SK-N-SH treated with all-trans-retinoic acid at 6 μM for 48 hours (cell line): Measurements from ENCODE around the gene RETREG1.
"Not testable (repeated sequence)": the region's sequence is repeated elsewhere in the genome, so short reads cannot be mapped to it uniquely, and the experiment has no call there.

Experiments used
- ATAC-seq: fragments of 200-7000 bp; cut with Tn5 transposase; 3 replicates; pipeline ENCODE4 v1.9.1; 2020; ENCODE audit warnings: mild to moderate bottlenecking, moderate library complexity
- ARNTL ChIP-seq: fragments of 450-650 bp; formaldehyde crosslinking; IDR thresholded peaks from 2 replicates; pipeline ENCODE4 v1.5.0; 2020; ENCODE audit warnings: low read depth, mild to moderate bottlenecking, moderate library complexity, borderline replicate concordance
- BACH2 ChIP-seq: fragments of 250-450 bp; sonication (Bioruptor Pico); IDR thresholded peaks from 2 replicates; pipeline ENCODE4 v1.9.0; 2021; ENCODE audit warnings: mild to moderate bottlenecking, borderline replicate concordance
- CSDC2 ChIP-seq: fragments of 250-450 bp; sonication (Bioruptor Pico); IDR thresholded peaks from 2 replicates; pipeline ENCODE4 v1.5.0; 2020; ENCODE audit warnings: mild to moderate bottlenecking, moderate library complexity
- ESRRG ChIP-seq: fragments of 250-450 bp; sonication (Bioruptor Pico); IDR thresholded peaks from 2 replicates; pipeline ENCODE4 v1.6.1; 2021; ENCODE audit warnings: mild to moderate bottlenecking
- GLIS3 ChIP-seq: fragments of 250-450 bp; sonication (Bioruptor Pico); IDR thresholded peaks from 2 replicates; pipeline ENCODE4 v1.5.0; 2020; ENCODE audit warnings: mild to moderate bottlenecking, moderate library complexity
- ISL1 ChIP-seq: fragments of 250-450 bp; sonication (Bioruptor Pico); IDR thresholded peaks from 2 replicates; pipeline ENCODE4 v2.1.2; 2022; ENCODE audit warnings: mild to moderate bottlenecking, moderate library complexity
- OSR1 ChIP-seq: fragments of 250-450 bp; sonication (Bioruptor Pico); IDR thresholded peaks from 2 replicates; pipeline ENCODE4 v1.8.0; 2022; ENCODE audit warnings: moderate library complexity, mild to moderate bottlenecking, inconsistent platforms
- RARB ChIP-seq: fragments of 250-450 bp; sonication (Bioruptor Pico); IDR thresholded peaks from 2 replicates; pipeline ENCODE4 v1.8.0; 2021; ENCODE audit warnings: mild to moderate bottlenecking, moderate library complexity
- SNAI2 ChIP-seq: fragments of 250-450 bp; sonication (Bioruptor Pico); IDR thresholded peaks from 2 replicates; pipeline ENCODE4 v1.5.0; 2020; ENCODE audit warnings: mild to moderate bottlenecking, moderate library complexity
- TOX ChIP-seq: fragments of 250-450 bp; sonication (Bioruptor Pico); IDR thresholded peaks from 2 replicates; pipeline ENCODE4 v1.8.0; 2021; ENCODE audit warnings: mild to moderate bottlenecking, moderate library complexity, borderline replicate concordance
- ZC3H10 ChIP-seq: fragments of 250-450 bp; sonication (Bioruptor Pico); IDR thresholded peaks from 2 replicates; pipeline ENCODE4 v1.5.1; 2021; ENCODE audit warnings: mild to moderate bottlenecking, moderate library complexity
- ZFP3 ChIP-seq: fragments of 250-450 bp; sonication (Bioruptor Pico); IDR thresholded peaks from 2 replicates; pipeline ENCODE4 v1.5.0; 2020; ENCODE audit warnings: mild to moderate bottlenecking, moderate library complexity
- ZFP30 ChIP-seq: fragments of 450-650 bp; formaldehyde crosslinking; IDR thresholded peaks from 2 replicates; pipeline ENCODE4 v1.5.0; 2022; ENCODE audit warnings: mild to moderate bottlenecking, moderate library complexity
- ZNF565 ChIP-seq: fragments of 450-650 bp; formaldehyde crosslinking; conservative IDR thresholded peaks from 2 replicates; pipeline ENCODE4 v1.5.0; 2020; ENCODE audit warnings: low read depth, mild to moderate bottlenecking, moderate library complexity
- ZNF70 ChIP-seq: fragments of 450-650 bp; formaldehyde crosslinking; IDR thresholded peaks from 2 replicates; pipeline ENCODE4 v1.5.0; 2020; ENCODE audit warnings: mild to moderate bottlenecking, moderate library complexity
- ZNF8 ChIP-seq: fragments of 450-650 bp; formaldehyde crosslinking; IDR thresholded peaks from 2 replicates; pipeline ENCODE4 v1.5.0; 2020; ENCODE audit warnings: mild to moderate bottlenecking, moderate library complexity
- TF ChIP-seq, protein P1 (sequence below): fragments of 250-450 bp; sonication (Bioruptor Pico); IDR thresholded peaks from 2 replicates; pipeline ENCODE4 v1.8.0; 2020; ENCODE audit warnings: mild to moderate bottlenecking, moderate library complexity, borderline replicate concordance
- TF ChIP-seq, protein P2 (sequence below): fragments of 250-450 bp; sonication (Bioruptor Pico); IDR thresholded peaks from 2 replicates; pipeline ENCODE4 v1.5.1; 2021; ENCODE audit warnings: mild to moderate bottlenecking, moderate library complexity
- TF ChIP-seq, protein P3 (sequence below): fragments of 250-450 bp; sonication (Bioruptor Pico); IDR thresholded peaks from 2 replicates; pipeline ENCODE4 v1.8.0; 2021; ENCODE audit warnings: low read depth, mild to moderate bottlenecking, moderate library complexity, borderline replicate concordance
- TF ChIP-seq, protein P4 (sequence below): fragments of 250-450 bp; sonication (Bioruptor Pico); IDR thresholded peaks from 2 replicates; pipeline ENCODE4 v1.5.1; 2020; ENCODE audit warnings: low read depth, mild to moderate bottlenecking, moderate library complexity
- TF ChIP-seq, protein P5 (sequence below): fragments of 250-450 bp; sonication (Bioruptor Pico); IDR thresholded peaks from 2 replicates; pipeline ENCODE4 v1.5.0; 2020; ENCODE audit warnings: mild to moderate bottlenecking, moderate library complexity

Gene RETREG1

DNA sequence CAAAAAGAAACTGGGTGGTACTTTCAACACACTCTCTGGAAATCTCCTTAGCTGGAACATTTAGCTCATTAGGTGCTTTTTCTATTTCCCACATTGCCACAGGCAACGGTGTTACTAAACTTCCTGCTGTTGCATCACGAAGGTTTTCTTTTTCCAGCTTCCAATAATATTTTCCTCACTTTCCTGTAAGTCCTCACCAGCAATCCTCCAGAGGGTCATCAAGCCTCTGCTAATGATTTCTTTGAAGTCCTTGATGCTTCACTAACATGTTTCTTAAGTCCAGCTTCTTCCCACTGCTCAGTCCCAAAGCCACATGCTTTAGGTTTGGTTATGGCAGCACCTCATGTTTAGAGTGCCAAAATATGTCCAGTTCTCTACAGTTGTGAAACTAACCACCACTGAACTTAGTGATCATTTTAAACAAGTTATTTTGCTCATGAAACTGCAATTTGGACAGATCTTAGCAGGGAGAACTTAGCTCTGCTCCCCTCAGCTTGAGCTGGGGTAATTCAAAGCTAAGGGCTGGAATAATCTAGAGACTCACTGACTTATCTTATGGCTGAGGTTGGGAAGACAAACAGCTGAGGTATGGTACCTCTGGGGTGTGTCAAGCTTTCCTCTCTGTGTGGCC lies 39.9 kb upstream of the RETREG1 start (continued):
- no peak for TF ChIP-seq ZNF8 (CRISPR knock-in tag)
- no peak for TF ChIP-seq ZC3H10 (CRISPR knock-in tag)
- no peak for TF ChIP-seq ISL1 (CRISPR knock-in tag)
- TF ChIP-seq SNAI2 (CRISPR knock-in tag) = no peak

DNA sequence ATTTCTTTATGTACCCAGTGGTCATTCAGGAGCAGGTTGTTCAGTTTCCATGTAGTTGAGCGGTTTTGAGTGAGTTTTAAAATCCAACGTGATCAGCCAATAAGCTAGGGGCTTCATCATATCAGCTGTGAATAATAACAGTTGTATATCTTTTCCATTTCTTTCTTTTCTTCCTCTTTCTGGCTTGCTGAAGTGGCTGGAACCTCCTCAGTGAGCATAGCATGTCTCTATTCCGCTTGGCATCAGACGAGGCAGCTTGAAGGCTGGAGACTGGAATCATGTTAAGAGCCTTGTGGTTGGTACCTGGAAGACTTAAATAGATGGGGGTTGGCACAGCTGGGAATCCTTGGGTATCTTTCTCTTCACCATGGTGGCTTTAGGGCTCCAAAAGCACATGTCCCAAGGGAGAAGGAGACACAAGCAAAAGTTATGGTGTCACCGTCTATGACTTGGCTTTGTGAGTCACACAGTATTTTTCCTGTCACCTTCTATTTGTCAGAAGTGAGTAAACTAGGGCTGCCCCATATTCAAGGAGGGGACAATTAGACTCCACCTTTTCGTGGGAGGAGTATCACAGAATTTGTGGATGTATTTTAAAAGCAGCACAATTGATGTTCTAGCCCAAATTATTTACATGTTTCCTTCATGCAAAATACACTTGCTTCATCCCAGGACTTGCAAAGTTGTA lies 38.0 kb upstream of the RETREG1 start:
- no peak for ATAC-seq
- TF ChIP-seq ZNF70 (CRISPR knock-in tag) = no peak
- TF ChIP-seq ARNTL (CRISPR knock-in tag) = no peak
- no peak for TF ChIP-seq RARB
- TF ChIP-seq, protein P1, sequence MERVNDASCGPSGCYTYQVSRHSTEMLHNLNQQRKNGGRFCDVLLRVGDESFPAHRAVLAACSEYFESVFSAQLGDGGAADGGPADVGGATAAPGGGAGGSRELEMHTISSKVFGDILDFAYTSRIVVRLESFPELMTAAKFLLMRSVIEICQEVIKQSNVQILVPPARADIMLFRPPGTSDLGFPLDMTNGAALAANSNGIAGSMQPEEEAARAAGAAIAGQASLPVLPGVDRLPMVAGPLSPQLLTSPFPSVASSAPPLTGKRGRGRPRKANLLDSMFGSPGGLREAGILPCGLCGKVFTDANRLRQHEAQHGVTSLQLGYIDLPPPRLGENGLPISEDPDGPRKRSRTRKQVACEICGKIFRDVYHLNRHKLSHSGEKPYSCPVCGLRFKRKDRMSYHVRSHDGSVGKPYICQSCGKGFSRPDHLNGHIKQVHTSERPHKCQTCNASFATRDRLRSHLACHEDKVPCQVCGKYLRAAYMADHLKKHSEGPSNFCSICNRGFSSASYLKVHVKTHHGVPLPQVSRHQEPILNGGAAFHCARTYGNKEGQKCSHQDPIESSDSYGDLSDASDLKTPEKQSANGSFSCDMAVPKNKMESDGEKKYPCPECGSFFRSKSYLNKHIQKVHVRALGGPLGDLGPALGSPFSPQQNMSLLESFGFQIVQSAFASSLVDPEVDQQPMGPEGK (CRISPR knock-in tag) = no peak
- TF ChIP-seq ZNF8 (CRISPR knock-in tag) = no peak
- no peak for TF ChIP-seq BACH2 (CRISPR knock-in tag)
- TF ChIP-seq, protein P2, sequence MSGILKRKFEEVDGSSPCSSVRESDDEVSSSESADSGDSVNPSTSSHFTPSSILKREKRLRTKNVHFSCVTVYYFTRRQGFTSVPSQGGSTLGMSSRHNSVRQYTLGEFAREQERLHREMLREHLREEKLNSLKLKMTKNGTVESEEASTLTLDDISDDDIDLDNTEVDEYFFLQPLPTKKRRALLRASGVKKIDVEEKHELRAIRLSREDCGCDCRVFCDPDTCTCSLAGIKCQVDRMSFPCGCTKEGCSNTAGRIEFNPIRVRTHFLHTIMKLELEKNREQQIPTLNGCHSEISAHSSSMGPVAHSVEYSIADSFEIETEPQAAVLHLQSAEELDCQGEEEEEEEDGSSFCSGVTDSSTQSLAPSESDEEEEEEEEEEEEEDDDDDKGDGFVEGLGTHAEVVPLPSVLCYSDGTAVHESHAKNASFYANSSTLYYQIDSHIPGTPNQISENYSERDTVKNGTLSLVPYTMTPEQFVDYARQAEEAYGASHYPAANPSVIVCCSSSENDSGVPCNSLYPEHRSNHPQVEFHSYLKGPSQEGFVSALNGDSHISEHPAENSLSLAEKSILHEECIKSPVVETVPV (CRISPR knock-in tag) = no peak
- TF ChIP-seq, protein P3, sequence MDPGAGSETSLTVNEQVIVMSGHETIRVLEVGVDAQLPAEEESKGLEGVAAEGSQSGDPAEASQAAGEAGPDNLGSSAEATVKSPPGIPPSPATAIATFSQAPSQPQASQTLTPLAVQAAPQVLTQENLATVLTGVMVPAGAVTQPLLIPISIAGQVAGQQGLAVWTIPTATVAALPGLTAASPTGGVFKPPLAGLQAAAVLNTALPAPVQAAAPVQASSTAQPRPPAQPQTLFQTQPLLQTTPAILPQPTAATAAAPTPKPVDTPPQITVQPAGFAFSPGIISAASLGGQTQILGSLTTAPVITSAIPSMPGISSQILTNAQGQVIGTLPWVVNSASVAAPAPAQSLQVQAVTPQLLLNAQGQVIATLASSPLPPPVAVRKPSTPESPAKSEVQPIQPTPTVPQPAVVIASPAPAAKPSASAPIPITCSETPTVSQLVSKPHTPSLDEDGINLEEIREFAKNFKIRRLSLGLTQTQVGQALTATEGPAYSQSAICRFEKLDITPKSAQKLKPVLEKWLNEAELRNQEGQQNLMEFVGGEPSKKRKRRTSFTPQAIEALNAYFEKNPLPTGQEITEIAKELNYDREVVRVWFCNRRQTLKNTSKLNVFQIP = no peak
- TF ChIP-seq CSDC2 = no peak
- TF ChIP-seq, all 23 proteins: peak for 0

DNA sequence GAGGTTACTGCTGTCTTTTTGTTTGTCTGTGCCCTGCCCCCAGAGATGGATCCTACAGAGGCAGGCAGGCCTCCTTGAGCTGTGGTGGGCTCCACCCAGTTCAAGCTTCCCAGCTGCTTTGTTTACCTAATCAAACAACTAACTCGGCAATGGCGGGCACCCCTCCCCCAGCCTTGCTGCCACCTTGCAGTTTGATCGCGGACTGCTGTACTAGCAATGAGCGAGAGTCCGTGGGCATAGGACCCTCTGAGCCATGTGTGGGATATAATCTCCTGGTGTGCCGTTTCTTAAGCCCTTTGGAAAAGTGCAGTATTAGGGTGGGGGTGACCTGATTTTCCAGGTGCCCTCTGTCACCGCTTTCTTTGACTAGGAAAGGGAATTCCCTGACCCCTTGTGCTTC lies 31.9 kb upstream of the RETREG1 start:
- not testable (repeated sequence) for ATAC-seq

DNA sequence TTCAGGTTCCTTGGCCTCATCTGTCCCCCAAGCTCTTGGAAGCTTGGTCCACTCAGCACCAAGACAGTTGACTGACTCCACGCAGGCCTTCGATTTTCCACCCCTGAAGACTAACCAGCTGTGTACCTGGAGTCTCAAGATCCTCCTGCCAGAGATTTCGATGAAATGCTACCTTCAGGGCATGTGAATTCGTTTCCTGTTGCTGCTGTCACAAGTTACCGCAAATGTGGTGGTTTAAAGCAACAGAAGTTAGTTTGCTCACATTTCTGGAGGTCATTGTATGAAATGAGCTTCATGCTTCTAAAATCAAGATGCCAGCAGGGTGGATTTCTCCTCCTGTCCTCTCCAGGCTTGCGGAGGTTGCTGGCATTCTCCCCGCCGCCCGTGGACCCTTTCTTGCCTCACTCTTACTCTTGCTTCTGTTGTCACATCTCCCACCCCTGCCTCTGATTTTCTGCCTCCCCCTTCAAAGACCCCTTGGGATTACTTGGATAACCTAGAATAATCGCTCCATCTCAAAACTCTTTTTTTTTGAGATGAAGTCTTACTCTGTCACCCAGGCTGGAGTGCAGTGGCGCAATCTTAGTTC lies 27.6 kb upstream of the RETREG1 start:
- no peak for ATAC-seq
- TF ChIP-seq ARNTL (CRISPR knock-in tag) (no peak), GLIS3 (CRISPR knock-in tag) (no peak), CSDC2 (no peak)

DNA sequence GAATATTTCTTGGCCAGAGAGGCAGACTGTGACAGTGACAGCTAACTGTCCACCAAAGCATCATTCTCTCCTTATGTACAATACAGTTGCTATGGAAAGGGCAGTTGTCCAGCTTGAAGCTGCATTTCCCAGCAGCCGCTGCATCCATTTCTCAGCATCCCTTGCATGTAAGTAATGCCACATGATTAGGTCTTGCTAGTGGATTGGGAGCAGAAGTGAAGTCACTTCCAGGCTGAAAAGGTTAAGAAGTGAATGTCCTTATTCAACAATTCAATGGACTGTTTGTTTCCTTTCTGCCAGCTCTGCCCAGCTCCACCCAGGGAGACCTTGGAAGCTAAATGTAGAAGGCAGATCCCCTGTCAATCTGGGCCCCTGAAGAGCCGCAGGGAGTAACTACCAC lies 26.1 kb upstream of the RETREG1 start:
- ATAC-seq = no peak
- TF ChIP-seq ZNF8 (CRISPR knock-in tag) = no peak
- TF ChIP-seq, protein P4, sequence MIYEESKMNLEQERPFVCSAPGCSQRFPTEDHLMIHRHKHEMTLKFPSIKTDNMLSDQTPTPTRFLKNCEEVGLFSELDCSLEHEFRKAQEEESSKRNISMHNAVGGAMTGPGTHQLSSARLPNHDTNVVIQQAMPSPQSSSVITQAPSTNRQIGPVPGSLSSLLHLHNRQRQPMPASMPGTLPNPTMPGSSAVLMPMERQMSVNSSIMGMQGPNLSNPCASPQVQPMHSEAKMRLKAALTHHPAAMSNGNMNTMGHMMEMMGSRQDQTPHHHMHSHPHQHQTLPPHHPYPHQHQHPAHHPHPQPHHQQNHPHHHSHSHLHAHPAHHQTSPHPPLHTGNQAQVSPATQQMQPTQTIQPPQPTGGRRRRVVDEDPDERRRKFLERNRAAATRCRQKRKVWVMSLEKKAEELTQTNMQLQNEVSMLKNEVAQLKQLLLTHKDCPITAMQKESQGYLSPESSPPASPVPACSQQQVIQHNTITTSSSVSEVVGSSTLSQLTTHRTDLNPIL (CRISPR knock-in tag) = no peak
- TF ChIP-seq TOX (CRISPR knock-in tag) = no peak
- no peak for TF ChIP-seq ZNF70 (CRISPR knock-in tag)
- TF ChIP-seq, protein P1 (CRISPR knock-in tag) = no peak
- no peak for TF ChIP-seq ESRRG
- no peak for TF ChIP-seq ZFP3 (CRISPR knock-in tag)
- no peak for TF ChIP-seq ZFP30 (CRISPR knock-in tag)
- TF ChIP-seq ZNF565 (CRISPR knock-in tag) = no peak
- TF ChIP-seq SNAI2 (CRISPR knock-in tag) = no peak
- TF ChIP-seq OSR1 (CRISPR knock-in tag) = no peak
- TF ChIP-seq RARB = no peak
- TF ChIP-seq GLIS3 (CRISPR knock-in tag) = no peak
- no peak for TF ChIP-seq CSDC2
- TF ChIP-seq, protein P5, sequence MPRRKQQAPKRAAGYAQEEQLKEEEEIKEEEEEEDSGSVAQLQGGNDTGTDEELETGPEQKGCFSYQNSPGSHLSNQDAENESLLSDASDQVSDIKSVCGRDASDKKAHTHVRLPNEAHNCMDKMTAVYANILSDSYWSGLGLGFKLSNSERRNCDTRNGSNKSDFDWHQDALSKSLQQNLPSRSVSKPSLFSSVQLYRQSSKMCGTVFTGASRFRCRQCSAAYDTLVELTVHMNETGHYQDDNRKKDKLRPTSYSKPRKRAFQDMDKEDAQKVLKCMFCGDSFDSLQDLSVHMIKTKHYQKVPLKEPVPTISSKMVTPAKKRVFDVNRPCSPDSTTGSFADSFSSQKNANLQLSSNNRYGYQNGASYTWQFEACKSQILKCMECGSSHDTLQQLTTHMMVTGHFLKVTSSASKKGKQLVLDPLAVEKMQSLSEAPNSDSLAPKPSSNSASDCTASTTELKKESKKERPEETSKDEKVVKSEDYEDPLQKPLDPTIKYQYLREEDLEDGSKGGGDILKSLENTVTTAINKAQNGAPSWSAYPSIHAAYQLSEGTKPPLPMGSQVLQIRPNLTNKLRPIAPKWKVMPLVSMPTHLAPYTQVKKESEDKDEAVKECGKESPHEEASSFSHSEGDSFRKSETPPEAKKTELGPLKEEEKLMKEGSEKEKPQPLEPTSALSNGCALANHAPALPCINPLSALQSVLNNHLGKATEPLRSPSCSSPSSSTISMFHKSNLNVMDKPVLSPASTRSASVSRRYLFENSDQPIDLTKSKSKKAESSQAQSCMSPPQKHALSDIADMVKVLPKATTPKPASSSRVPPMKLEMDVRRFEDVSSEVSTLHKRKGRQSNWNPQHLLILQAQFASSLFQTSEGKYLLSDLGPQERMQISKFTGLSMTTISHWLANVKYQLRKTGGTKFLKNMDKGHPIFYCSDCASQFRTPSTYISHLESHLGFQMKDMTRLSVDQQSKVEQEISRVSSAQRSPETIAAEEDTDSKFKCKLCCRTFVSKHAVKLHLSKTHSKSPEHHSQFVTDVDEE (CRISPR knock-in tag) = no peak
- no peak for TF ChIP-seq BACH2 (CRISPR knock-in tag)
- TF ChIP-seq ARNTL (CRISPR knock-in tag) = no peak
